ENCODE results near the gene C2CD5.

The C2CD5 gene

DNA sequence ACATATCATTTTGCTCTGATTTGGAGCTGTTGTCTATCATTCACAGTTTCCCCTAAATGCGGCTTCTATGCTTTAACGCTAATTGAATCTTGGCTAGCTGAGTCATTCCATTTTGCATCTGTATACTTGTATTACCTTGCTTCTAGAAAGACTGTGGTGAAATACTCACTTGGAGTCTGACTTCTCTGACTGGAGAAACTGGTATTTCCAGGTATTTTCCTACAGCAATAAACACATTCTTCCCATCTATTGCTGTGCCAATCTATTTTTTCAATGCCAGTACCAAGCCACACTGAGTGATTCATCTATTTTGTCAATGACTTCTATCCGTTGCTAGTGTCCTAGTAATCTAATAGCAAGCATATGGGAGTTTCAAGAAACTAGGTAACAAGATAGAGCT is 133.9 kb downstream of the C2CD5 start:
- TF ChIP-seq TAF1 (IDR thresholded peaks at IDR 0.05; ENCODE audit: low read depth) (no peak), NFIC (IDR thresholded peaks at IDR 0.05) (peak; percentile 91), EGR1 (IDR thresholded peaks at IDR 0.05) (no peak), CEBPB (IDR thresholded peaks at IDR 0.05) (peak; percentile 80), USF1 (IDR thresholded peaks at IDR 0.05) (no peak), TEAD4 (IDR thresholded peaks at IDR 0.05) (peak; percentile 84), TCF12 (IDR thresholded peaks at IDR 0.05; ENCODE audit: low read depth) (peak; percentile 63), FOXM1 (IDR thresholded peaks at IDR 0.05; ENCODE audit: borderline replicate concordance, low read depth) (peak; percentile 62; the same call in 1 of the 2 replicates), YY1 (IDR thresholded peaks at IDR 0.05; ENCODE audit: low read depth) (0 out of 2 replicates have a peak, but pooled peaks have one; percentile 36), RAD21 (IDR thresholded peaks at IDR 0.05; ENCODE audit: low read depth) (peak; percentile 16; the same call in 1 of the 2 replicates), ZBTB7A (IDR thresholded peaks at IDR 0.05; ENCODE audit: low read depth) (no peak), CREB1 (IDR thresholded peaks at IDR 0.05; ENCODE audit: low read depth) (no peak), EP300 (IDR thresholded peaks at IDR 0.05; ENCODE audit: borderline replicate concordance) (peak; percentile 70)
- TF ChIP-seq, protein P1, sequence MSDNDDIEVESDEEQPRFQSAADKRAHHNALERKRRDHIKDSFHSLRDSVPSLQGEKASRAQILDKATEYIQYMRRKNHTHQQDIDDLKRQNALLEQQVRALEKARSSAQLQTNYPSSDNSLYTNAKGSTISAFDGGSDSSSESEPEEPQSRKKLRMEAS (IDR thresholded peaks at IDR 0.05), result 0 out of 2 replicates have a peak, but pooled peaks have one; percentile 25
- TF ChIP-seq, protein P2, sequence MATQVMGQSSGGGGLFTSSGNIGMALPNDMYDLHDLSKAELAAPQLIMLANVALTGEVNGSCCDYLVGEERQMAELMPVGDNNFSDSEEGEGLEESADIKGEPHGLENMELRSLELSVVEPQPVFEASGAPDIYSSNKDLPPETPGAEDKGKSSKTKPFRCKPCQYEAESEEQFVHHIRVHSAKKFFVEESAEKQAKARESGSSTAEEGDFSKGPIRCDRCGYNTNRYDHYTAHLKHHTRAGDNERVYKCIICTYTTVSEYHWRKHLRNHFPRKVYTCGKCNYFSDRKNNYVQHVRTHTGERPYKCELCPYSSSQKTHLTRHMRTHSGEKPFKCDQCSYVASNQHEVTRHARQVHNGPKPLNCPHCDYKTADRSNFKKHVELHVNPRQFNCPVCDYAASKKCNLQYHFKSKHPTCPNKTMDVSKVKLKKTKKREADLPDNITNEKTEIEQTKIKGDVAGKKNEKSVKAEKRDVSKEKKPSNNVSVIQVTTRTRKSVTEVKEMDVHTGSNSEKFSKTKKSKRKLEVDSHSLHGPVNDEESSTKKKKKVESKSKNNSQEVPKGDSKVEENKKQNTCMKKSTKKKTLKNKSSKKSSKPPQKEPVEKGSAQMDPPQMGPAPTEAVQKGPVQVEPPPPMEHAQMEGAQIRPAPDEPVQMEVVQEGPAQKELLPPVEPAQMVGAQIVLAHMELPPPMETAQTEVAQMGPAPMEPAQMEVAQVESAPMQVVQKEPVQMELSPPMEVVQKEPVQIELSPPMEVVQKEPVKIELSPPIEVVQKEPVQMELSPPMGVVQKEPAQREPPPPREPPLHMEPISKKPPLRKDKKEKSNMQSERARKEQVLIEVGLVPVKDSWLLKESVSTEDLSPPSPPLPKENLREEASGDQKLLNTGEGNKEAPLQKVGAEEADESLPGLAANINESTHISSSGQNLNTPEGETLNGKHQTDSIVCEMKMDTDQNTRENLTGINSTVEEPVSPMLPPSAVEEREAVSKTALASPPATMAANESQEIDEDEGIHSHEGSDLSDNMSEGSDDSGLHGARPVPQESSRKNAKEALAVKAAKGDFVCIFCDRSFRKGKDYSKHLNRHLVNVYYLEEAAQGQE (IDR thresholded peaks at IDR 0.05; ENCODE audit: low read depth), result no peak

- no peak for TF ChIP-seq NFIC (IDR thresholded peaks at IDR 0.05)
- 0 out of 2 replicates have a peak, but pooled peaks have one; percentile 23 for TF ChIP-seq CEBPB (IDR thresholded peaks at IDR 0.05)
Observed at GRCh38 chr12:22409377-22410164, 134.8 kb downstream of the C2CD5 start.

DNA sequence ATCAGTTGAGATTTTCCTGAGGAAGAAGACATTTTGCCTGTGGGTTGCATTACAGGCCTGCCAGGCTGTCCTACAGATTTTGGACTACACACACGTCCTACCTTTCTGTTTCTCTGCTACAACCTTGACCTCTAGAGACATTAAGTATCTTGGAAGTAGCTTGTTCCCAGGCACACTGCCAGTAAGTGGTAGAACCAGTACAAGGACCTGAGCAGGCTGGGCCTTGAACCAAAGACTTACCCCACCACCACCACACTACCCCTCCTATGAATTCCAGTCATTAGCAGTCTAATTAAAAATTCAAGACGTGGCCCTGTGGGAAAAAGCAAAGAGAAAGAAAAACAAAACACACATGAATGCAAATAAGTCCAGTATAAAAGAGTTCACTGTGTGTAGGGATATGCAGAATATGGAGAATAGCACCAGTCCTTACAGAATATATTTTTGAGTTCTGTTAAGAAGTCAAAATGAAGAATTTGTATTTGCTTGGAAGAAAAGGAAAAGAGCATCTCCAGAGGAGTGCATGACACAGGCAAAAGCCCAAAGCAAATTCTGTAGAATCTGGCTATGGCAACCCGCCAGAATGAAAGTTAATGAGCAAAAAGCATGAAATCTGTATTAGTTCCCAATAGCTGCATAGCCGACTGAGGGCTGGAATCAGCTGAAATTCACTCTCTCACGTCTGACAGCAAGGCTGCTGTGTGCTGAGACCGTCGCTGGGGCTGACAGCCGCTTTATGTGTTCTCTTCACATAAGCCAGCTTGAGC is 135.5 kb downstream of the C2CD5 start:
- TF ChIP-seq NFIC (IDR thresholded peaks at IDR 0.05), result no peak; the same call in 1 of the 2 replicates
- no peak for TF ChIP-seq ZBTB7A (IDR thresholded peaks at IDR 0.05; ENCODE audit: low read depth)
- TF ChIP-seq EP300 (IDR thresholded peaks at IDR 0.05; ENCODE audit: borderline replicate concordance), result no peak
- no peak for TF ChIP-seq USF1 (IDR thresholded peaks at IDR 0.05)
- TF ChIP-seq YY1 (IDR thresholded peaks at IDR 0.05; ENCODE audit: low read depth), result no peak
- no peak for TF ChIP-seq FOXM1 (IDR thresholded peaks at IDR 0.05; ENCODE audit: borderline replicate concordance, low read depth)
- no peak for TF ChIP-seq TEAD4 (IDR thresholded peaks at IDR 0.05)
- no peak for TF ChIP-seq TCF12 (IDR thresholded peaks at IDR 0.05; ENCODE audit: low read depth)
- TF ChIP-seq EGR1 (IDR thresholded peaks at IDR 0.05), result no peak
- no peak for TF ChIP-seq CREB1 (IDR thresholded peaks at IDR 0.05; ENCODE audit: low read depth)
- no peak for TF ChIP-seq RAD21 (IDR thresholded peaks at IDR 0.05; ENCODE audit: low read depth)
- TF ChIP-seq, protein P1 (IDR thresholded peaks at IDR 0.05), result no peak
- TF ChIP-seq, protein P2 (IDR thresholded peaks at IDR 0.05; ENCODE audit: low read depth), result no peak
- TF ChIP-seq TAF1 (IDR thresholded peaks at IDR 0.05; ENCODE audit: low read depth), result no peak
- TF ChIP-seq CEBPB (IDR thresholded peaks at IDR 0.05), result no peak

DNA sequence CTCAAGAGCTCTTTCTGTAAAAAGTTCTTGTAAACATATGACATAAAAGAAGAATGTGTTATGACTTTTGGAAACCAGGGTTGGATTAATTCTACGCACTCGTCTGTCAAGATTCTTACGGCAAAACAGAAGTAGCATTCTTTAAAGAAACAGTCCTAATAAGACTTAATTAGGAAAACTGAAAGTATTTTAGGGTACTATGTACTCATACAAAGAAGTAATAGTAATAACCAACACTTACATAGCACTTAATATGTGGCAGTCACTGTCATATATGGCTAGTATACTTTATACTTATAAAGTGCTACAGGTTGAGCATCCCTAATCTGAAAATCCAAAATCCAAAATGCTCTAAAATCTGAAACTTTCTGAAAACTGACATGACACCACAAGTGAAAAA is 136.9 kb downstream of the C2CD5 start:
- no peak for TF ChIP-seq FOXM1 (IDR thresholded peaks at IDR 0.05; ENCODE audit: borderline replicate concordance, low read depth)
- no peak for TF ChIP-seq RAD21 (IDR thresholded peaks at IDR 0.05; ENCODE audit: low read depth)
- TF ChIP-seq YY1 (IDR thresholded peaks at IDR 0.05; ENCODE audit: low read depth), result no peak
- no peak for TF ChIP-seq EP300 (IDR thresholded peaks at IDR 0.05; ENCODE audit: borderline replicate concordance)
- TF ChIP-seq CEBPB (IDR thresholded peaks at IDR 0.05), result no peak
- TF ChIP-seq CREB1 (IDR thresholded peaks at IDR 0.05; ENCODE audit: low read depth), result no peak
- no peak for TF ChIP-seq USF1 (IDR thresholded peaks at IDR 0.05)
- no peak for TF ChIP-seq ZBTB7A (IDR thresholded peaks at IDR 0.05; ENCODE audit: low read depth)
- TF ChIP-seq NFIC (IDR thresholded peaks at IDR 0.05), result no peak
- TF ChIP-seq TAF1 (IDR thresholded peaks at IDR 0.05; ENCODE audit: low read depth), result no peak
- no peak for TF ChIP-seq TCF12 (IDR thresholded peaks at IDR 0.05; ENCODE audit: low read depth)
- TF ChIP-seq, protein P1 (IDR thresholded peaks at IDR 0.05), result no peak

Data from Ishikawa (cell line).